SJSA1 (cell line): ENCODE results near the gene REC8. TPM values are rescaled to one million over a fixed set of nuclear protein-coding genes. Genes with fewer than 3 reads are reported as not detected.

Experiments
- DNase-seq, 2 experiments: peaks; one replicate each; pipeline ENCODE4 v3.0.0-alpha.2; 2015 to 2020; ENCODE audit warnings: low spot score in 2 of 2, low read depth in 1 of 2
- H3K27ac ChIP-seq: fragments of 250-450 bp; sonication (Bioruptor Pico); 2 replicates; pipeline ENCODE4 v1.5.1; 2020; ENCODE audit warnings: mild to moderate bottlenecking, moderate library complexity
- H3K27me3 ChIP-seq: fragments of 250-450 bp; sonication (Bioruptor Pico); replicated peaks from 2 replicates; pipeline ENCODE4 v1.5.1; 2020; ENCODE audit warnings: mild to moderate bottlenecking, moderate library complexity
- H3K36me3 ChIP-seq: fragments of 250-450 bp; sonication (Bioruptor Pico); 2 replicates; pipeline ENCODE4 v1.5.1; 2020; ENCODE audit warnings: mild to moderate bottlenecking
- H3K4me1 ChIP-seq: fragments of 250-450 bp; sonication (Bioruptor Pico); replicated peaks from 2 replicates; pipeline ENCODE4 v1.6.1; 2021; ENCODE audit warnings: mild to moderate bottlenecking
- H3K4me3 ChIP-seq: fragments of 250-450 bp; sonication (Bioruptor Pico); 2 replicates; pipeline ENCODE4 v1.5.1; 2020; ENCODE audit warnings: mild to moderate bottlenecking
- H3K9me3 ChIP-seq: fragments of 250-450 bp; sonication (Bioruptor Pico); replicated peaks from 2 replicates; pipeline ENCODE4 v1.5.1; 2020; ENCODE audit warnings: mild to moderate bottlenecking
- total RNA-seq: library from RNA; depleted of rRNA; stranded (reverse); fragments of >200 nt; shearing (Covaris generic); gene quantifications from 2 replicates; pipeline ENCODE4 v1.2.3, GENCODE V29; 2014

Gene REC8
- total RNA-seq, 1 experiment from 2014 or later: 0.47 TPM

- no peak for DNase-seq
- peaks cover 82% of the 10 kb centered on the region for H3K36me3 ChIP-seq
- H3K27me3 ChIP-seq: no peaks in the 10 kb centered on the region
- H3K27ac ChIP-seq: no peak overlapping the region
- no peak overlapping the region for H3K4me3 ChIP-seq
- peaks cover 18% of the 10 kb centered on the region for H3K4me1 ChIP-seq
- no peaks in the 10 kb centered on the region for H3K9me3 ChIP-seq
These were observed 11.9 kb upstream of the REC8 start for GRCh38 chr14:24159777-24160498.

GRCh38 chr14:24160499-24160849, 11.4 kb upstream of the REC8 start:
- peaks cover 18% of the 10 kb centered on the region for H3K4me1 ChIP-seq
- no peaks in the 10 kb centered on the region for H3K27me3 ChIP-seq
- no peak for DNase-seq
- H3K4me3 ChIP-seq: no peak overlapping the region; the same call in 1 of the 2 replicates
- H3K9me3 ChIP-seq: no peaks in the 10 kb centered on the region
- H3K36me3 ChIP-seq: peaks cover 82% of the 10 kb centered on the region
- H3K27ac ChIP-seq: no peak overlapping the region

GRCh38 chr14:24160850-24161804, 10.8 kb upstream of the REC8 start, which contains the start of gene IRF9:
TSS of gene IRF9 (plus strand) at chr14:24161265. CDS start at chr14:24162145, 880 bp downstream.
- Histone ChIP-seq H3K4me3 (peak within 1 kb of the TSS; percentile 43), H3K36me3 (peaks cover 82% of the 10 kb centered on the region), H3K4me1 (peaks cover 18% of the 10 kb centered on the region), H3K27ac (peak within 1 kb of the TSS; percentile 53), H3K9me3 (no peaks in the 10 kb centered on the region), H3K27me3 (no peaks in the 10 kb centered on the region)
- peak; percentile 94 to 95 for DNase-seq

GRCh38 chr14:24162093-24162492, 9.8 kb upstream of the REC8 start:
- Histone ChIP-seq H3K9me3 (no peaks in the 10 kb centered on the region), H3K4me1 (peaks cover 18% of the 10 kb centered on the region), H3K4me3 (peak overlapping the region; percentile 43), H3K36me3 (peaks cover 80% of the 10 kb centered on the region), H3K27ac (no peak overlapping the region), H3K27me3 (no peaks in the 10 kb centered on the region)
- DNase-seq: no peak

GRCh38 chr14:24164518-24164991, 7.3 kb upstream of the REC8 start:
- DNase-seq: no peak
- Histone ChIP-seq H3K4me1 (peaks cover 18% of the 10 kb centered on the region), H3K36me3 (peaks cover 67% of the 10 kb centered on the region), H3K27ac (no peak overlapping the region), H3K4me3 (no peak overlapping the region), H3K27me3 (no peaks in the 10 kb centered on the region), H3K9me3 (no peaks in the 10 kb centered on the region)

- Histone ChIP-seq H3K36me3 (peaks cover 55% of the 10 kb centered on the region), H3K27ac (no peak overlapping the region), H3K4me3 (no peak overlapping the region), H3K4me1 (peaks cover 14% of the 10 kb centered on the region), H3K27me3 (no peaks in the 10 kb centered on the region), H3K9me3 (no peaks in the 10 kb centered on the region)
- no peak for DNase-seq
These were observed 6.1 kb upstream of the REC8 start for GRCh38 chr14:24165785-24166184.

- H3K27ac ChIP-seq: no peak overlapping the region
- peaks cover 43% of the 10 kb centered on the region for H3K36me3 ChIP-seq
- no peak for DNase-seq
- no peaks in the 10 kb centered on the region for H3K4me1 ChIP-seq
- no peaks in the 10 kb centered on the region for H3K9me3 ChIP-seq
- no peaks in the 10 kb centered on the region for H3K27me3 ChIP-seq
- H3K4me3 ChIP-seq: no peak overlapping the region
These were observed 4.3 kb upstream of the REC8 start for GRCh38 chr14:24167469-24168114.

- Histone ChIP-seq H3K4me3 (no peak overlapping the region), H3K27ac (no peak overlapping the region), H3K9me3 (no peaks in the 10 kb centered on the region), H3K4me1 (no peaks in the 10 kb centered on the region), H3K36me3 (peaks cover 11% of the 10 kb centered on the region), H3K27me3 (no peaks in the 10 kb centered on the region)
- DNase-seq: no peak
These were observed 481 bp downstream of the REC8 start for GRCh38 chr14:24172261-24172860.

- DNase-seq: no peak
- no peak overlapping the region for H3K27ac ChIP-seq
These were observed 996 bp downstream of the REC8 start for GRCh38 chr14:24172871-24173281.

GRCh38 chr14:24176599-24176998, 4.7 kb downstream of the REC8 start:
- no peak overlapping the region for H3K4me3 ChIP-seq
- H3K27me3 ChIP-seq: no peaks in the 10 kb centered on the region
- DNase-seq: no peak
- H3K27ac ChIP-seq: no peak overlapping the region
- peaks cover 9% of the 10 kb centered on the region for H3K4me1 ChIP-seq
- peaks cover 41% of the 10 kb centered on the region for H3K36me3 ChIP-seq
- no peaks in the 10 kb centered on the region for H3K9me3 ChIP-seq

More at GRCh38 chr14:24172871-24173281, 996 bp downstream of the REC8 start:
- Histone ChIP-seq H3K27me3 (no peaks in the 10 kb centered on the region), H3K4me1 (no peaks in the 10 kb centered on the region), H3K4me3 (no peak overlapping the region), H3K9me3 (no peaks in the 10 kb centered on the region), H3K36me3 (peaks cover 10% of the 10 kb centered on the region)

GRCh38 chr14:24177041-24177825, 5.4 kb downstream of the REC8 start:
- H3K36me3 ChIP-seq: peaks cover 45% of the 10 kb centered on the region
- no peak overlapping the region for H3K27ac ChIP-seq
- H3K4me1 ChIP-seq: peaks cover 9% of the 10 kb centered on the region
- no peaks in the 10 kb centered on the region for H3K27me3 ChIP-seq
- H3K9me3 ChIP-seq: no peaks in the 10 kb centered on the region
- no peak overlapping the region for H3K4me3 ChIP-seq
- DNase-seq: no peak

- Histone ChIP-seq H3K36me3 (peaks cover 52% of the 10 kb centered on the region), H3K9me3 (no peaks in the 10 kb centered on the region), H3K4me1 (peaks cover 9% of the 10 kb centered on the region), H3K27me3 (no peaks in the 10 kb centered on the region), H3K4me3 (no peak overlapping the region), H3K27ac (no peak overlapping the region)
- no peak for DNase-seq
These were observed 6.0 kb downstream of the REC8 start for GRCh38 chr14:24177891-24178290.
